ENCODE results near the gene ALMS1. TPM values are rescaled to one million over a fixed set of nuclear protein-coding genes. Genes with fewer than 3 reads are reported as not detected.

ALMS1 gene
- total RNA-seq, 1 donor from 2014 or later: 21.5 TPM

DNA sequence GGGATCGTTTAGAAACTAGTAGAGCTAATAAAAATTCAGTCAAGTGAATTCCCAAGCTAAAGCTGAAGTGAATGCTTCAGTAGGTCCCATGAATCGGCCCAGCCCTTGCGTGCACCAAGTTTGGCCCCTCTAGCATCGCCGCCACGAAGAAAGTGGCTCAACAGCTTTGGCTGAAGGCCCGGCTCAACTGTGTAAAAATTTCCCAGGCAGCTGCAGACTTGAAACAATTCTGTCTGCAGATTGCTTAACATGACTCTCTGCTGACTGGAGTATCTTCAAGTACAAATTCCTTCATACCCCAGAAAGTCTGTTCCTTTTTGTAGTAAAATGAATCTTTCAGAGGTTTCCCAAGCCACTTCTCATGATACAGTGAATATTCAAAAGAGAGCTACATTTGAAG, 32.7 kb downstream of the ALMS1 start:
- Mint-ChIP-seq H3K9me3 (ENCODE audit: unreplicated experiment) (no peaks in the 10 kb centered on the region), H3K36me3 (ENCODE audit: low read depth, unreplicated experiment) (no peaks in the 10 kb centered on the region), H3K27ac (ENCODE audit: unreplicated experiment) (no peak overlapping the region), H3K27me3 (ENCODE audit: unreplicated experiment) (peaks cover 1% of the 10 kb centered on the region), H3K4me1 (ENCODE audit: unreplicated experiment) (no peaks in the 10 kb centered on the region), H3K4me3 (ENCODE audit: unreplicated experiment) (no peak overlapping the region)
- TF ChIP-seq, protein P1, sequence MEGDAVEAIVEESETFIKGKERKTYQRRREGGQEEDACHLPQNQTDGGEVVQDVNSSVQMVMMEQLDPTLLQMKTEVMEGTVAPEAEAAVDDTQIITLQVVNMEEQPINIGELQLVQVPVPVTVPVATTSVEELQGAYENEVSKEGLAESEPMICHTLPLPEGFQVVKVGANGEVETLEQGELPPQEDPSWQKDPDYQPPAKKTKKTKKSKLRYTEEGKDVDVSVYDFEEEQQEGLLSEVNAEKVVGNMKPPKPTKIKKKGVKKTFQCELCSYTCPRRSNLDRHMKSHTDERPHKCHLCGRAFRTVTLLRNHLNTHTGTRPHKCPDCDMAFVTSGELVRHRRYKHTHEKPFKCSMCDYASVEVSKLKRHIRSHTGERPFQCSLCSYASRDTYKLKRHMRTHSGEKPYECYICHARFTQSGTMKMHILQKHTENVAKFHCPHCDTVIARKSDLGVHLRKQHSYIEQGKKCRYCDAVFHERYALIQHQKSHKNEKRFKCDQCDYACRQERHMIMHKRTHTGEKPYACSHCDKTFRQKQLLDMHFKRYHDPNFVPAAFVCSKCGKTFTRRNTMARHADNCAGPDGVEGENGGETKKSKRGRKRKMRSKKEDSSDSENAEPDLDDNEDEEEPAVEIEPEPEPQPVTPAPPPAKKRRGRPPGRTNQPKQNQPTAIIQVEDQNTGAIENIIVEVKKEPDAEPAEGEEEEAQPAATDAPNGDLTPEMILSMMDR (IDR thresholded peaks at IDR 0.05; ENCODE audit: unreplicated experiment): no peak
- no peak for DNase-seq (ENCODE audit: low spot score)

DNA sequence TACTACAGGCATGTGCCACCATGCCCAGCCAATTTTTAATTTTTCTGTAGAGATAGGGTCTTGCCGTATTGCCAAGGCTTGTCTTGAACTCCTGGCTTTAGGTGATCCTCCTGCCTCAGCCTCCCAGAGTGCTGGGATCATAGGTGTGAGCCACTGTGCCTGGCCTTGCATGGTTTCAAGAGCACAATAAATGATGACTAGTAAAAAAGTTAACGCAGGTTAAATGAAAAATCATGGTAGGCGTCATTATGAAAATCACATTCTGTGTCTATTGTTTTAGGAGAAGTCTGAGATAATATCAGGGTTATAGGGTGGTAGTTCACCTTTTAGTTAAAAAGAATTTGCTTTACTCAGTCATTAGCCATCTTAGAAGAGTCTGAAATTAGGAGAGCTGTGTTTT, 38.3 kb downstream of the ALMS1 start:
- Mint-ChIP-seq H3K36me3 (ENCODE audit: low read depth, unreplicated experiment) (no peaks in the 10 kb centered on the region), H3K4me1 (ENCODE audit: unreplicated experiment) (no peaks in the 10 kb centered on the region), H3K27ac (ENCODE audit: unreplicated experiment) (no peak overlapping the region), H3K9me3 (ENCODE audit: unreplicated experiment) (no peaks in the 10 kb centered on the region), H3K4me3 (ENCODE audit: unreplicated experiment) (no peak overlapping the region), H3K27me3 (ENCODE audit: unreplicated experiment) (no peaks in the 10 kb centered on the region)
- no peak for DNase-seq (ENCODE audit: low spot score)
- TF ChIP-seq, protein P1 (IDR thresholded peaks at IDR 0.05; ENCODE audit: unreplicated experiment): no peak

DNA sequence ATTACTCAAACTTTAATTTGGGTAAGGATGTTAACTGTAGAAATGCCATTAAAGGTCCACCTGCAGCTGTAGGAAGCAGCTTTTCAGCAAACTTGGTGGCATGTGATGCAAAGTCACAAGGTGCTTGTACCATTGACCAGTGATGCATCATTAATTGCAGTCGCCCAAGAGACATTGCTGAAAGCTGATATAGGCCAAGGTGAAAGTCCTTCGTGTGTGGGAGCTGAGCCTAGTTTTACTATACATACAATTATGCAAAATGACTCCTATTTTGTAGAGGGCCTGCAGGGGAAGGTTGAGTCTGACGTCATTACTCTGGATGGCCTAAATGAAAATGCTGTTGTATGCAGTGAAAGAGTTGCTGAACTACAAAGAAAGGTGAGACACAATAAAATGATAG, 40.5 kb downstream of the ALMS1 start:
- no peak for DNase-seq (ENCODE audit: low spot score)
- Mint-ChIP-seq H3K36me3 (ENCODE audit: low read depth, unreplicated experiment) (no peaks in the 10 kb centered on the region), H3K27me3 (ENCODE audit: unreplicated experiment) (no peaks in the 10 kb centered on the region), H3K27ac (ENCODE audit: unreplicated experiment) (no peak overlapping the region), H3K9me3 (ENCODE audit: unreplicated experiment) (no peaks in the 10 kb centered on the region), H3K4me1 (ENCODE audit: unreplicated experiment) (no peaks in the 10 kb centered on the region), H3K4me3 (ENCODE audit: unreplicated experiment) (no peak overlapping the region)
- TF ChIP-seq, protein P1 (IDR thresholded peaks at IDR 0.05; ENCODE audit: unreplicated experiment): no peak

DNA sequence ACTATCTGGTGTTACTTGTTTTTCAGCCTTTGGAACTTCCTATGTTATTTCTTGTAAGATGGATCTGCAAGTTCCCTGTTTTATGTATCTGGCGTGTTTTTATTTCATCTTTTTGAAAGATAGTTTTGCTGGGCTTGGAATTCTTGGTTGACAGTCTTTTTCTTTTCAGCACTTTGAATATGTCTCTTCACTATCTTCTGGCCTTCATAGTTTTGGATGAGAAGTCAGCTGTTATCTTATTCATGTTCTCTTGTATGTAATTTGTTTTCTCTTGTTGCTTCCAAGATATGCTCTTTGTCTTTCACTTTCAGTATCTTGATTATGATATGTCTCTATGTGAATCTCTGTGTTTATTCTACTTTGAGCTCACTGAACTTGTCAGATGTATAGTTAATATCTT, 50.4 kb downstream of the ALMS1 start:
- no peaks in the 10 kb centered on the region for H3K9me3 Mint-ChIP-seq (ENCODE audit: unreplicated experiment)
- no peak overlapping the region for H3K27ac Mint-ChIP-seq (ENCODE audit: unreplicated experiment)
- H3K27me3 Mint-ChIP-seq (ENCODE audit: unreplicated experiment): no peaks in the 10 kb centered on the region
- no peak for DNase-seq (ENCODE audit: low spot score)
- no peak overlapping the region for H3K4me3 Mint-ChIP-seq (ENCODE audit: unreplicated experiment)
- no peaks in the 10 kb centered on the region for H3K36me3 Mint-ChIP-seq (ENCODE audit: low read depth, unreplicated experiment)
- TF ChIP-seq, protein P1 (IDR thresholded peaks at IDR 0.05; ENCODE audit: unreplicated experiment): no peak
- no peaks in the 10 kb centered on the region for H3K4me1 Mint-ChIP-seq (ENCODE audit: unreplicated experiment)

DNA sequence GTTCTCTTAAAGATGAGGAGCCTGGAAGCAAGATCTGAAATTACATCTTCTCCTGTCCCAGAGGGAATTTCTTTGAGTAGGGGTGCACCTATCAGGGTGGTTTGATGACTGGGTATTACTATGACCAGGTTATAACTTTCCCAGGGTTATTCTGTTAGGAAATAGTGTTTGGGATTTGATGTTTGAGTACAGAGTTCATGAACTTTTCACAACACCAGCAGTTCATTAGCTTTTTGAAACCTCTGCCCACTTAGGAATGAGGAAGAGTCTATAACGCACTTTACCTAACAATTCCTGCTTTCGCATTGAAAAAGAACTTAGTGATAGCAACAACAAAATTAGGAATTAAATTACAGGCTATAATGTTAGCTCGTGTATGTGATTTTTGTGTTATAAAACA, 58.6 kb downstream of the ALMS1 start:
- Mint-ChIP-seq H3K9me3 (ENCODE audit: unreplicated experiment) (no peaks in the 10 kb centered on the region), H3K27me3 (ENCODE audit: unreplicated experiment) (no peaks in the 10 kb centered on the region), H3K36me3 (ENCODE audit: low read depth, unreplicated experiment) (no peaks in the 10 kb centered on the region), H3K27ac (ENCODE audit: unreplicated experiment) (no peak overlapping the region), H3K4me1 (ENCODE audit: unreplicated experiment) (no peaks in the 10 kb centered on the region), H3K4me3 (ENCODE audit: unreplicated experiment) (no peak overlapping the region)
- no peak for DNase-seq (ENCODE audit: low spot score)
- TF ChIP-seq, protein P1 (IDR thresholded peaks at IDR 0.05; ENCODE audit: unreplicated experiment): no peak

All from endothelial cell (in vitro differentiated cells).